GM12878 (cell line): ENCODE measurements around the gene BAAT. TPM values are rescaled to one million over a fixed set of nuclear protein-coding genes. Genes with fewer than 3 reads are reported as not detected.

Source experiments
- ATAC-seq: fragments of 200-7000 bp; cut with Tn5 transposase; 3 replicates; pipeline ENCODE4 v1.9.1; 2020; ENCODE audit warnings: mild to moderate bottlenecking, moderate library complexity
- BruUV-seq: library from RNA; stranded (reverse); fragments of 400-500 nt; replicated peaks from 2 replicates; lab custom pipeline; 2021; lab: Mats Ljungman, UMichigan
- CTCF ChIA-PET: fragments of 300-600 bp; sonication (Branson Sonifier 250); formaldehyde crosslinking; extraction: SDS; loops from one replicate; lab custom pipeline; 2021; ENCODE audit warnings: inconsistent platforms; lab: Yijun Ruan, JAX
- POLR2A ChIA-PET: fragments of 350-600 bp; formaldehyde crosslinking; extraction: SDS; loops from one replicate; lab custom pipeline; 2021; ENCODE audit warnings: inconsistent platforms; lab: Charles Lee
- RAD21 ChIA-PET: fragments of 300-600 bp; sonication (Branson Sonifier 250); formaldehyde crosslinking; loops from one replicate; lab custom pipeline; 2023; ENCODE audit warnings: antibody characterized with exemption; ENCODE audit not compliant: unreplicated experiment; lab: Charles Lee
- SMC1A ChIA-PET: fragments of 300-600 bp; sonication (Branson Sonifier 250); formaldehyde crosslinking; loops from one replicate; lab custom pipeline; 2023; ENCODE audit not compliant: unreplicated experiment, uncharacterized antibody; lab: Charles Lee
- DNase-seq: peaks from one replicate; pipeline ENCODE4 v3.0.0-alpha.2; 2011; ENCODE audit warnings: low read depth, low spot score
- FAIRE-seq: peaks from 3 replicates; lab custom pipeline; 2011; peaks lifted over from hg19 to GRCh38; lab: Jason Lieb, UNC
- H2AFZ ChIP-seq: 2 replicates; pipeline ENCODE4 v1.6.0; 2011; ENCODE audit warnings: low read depth, low read length, control low read depth; ENCODE audit not compliant: control insufficient read depth
- H3K27ac ChIP-seq: 2 replicates; pipeline ENCODE4 v1.5.1; 2011; ENCODE audit warnings: control low read depth; ENCODE audit not compliant: control insufficient read depth, insufficient read depth
- H3K27me3 ChIP-seq, 2 experiments: replicated peaks in 1 of 2; 2 replicates each; pipeline versions ENCODE4 v1.6.0 to v1.6.1; 2011; ENCODE audit warnings: low read length in 1 of 2; ENCODE audit not compliant: control insufficient read depth in 2 of 2, insufficient read depth in 2 of 2
- H3K36me3 ChIP-seq, 2 experiments: 2 replicates each; pipeline ENCODE4 v1.5.1; 2011; ENCODE audit warnings: low read length in 1 of 2; ENCODE audit not compliant: control insufficient read depth in 2 of 2, insufficient read depth in 2 of 2
- H3K4me1 ChIP-seq: 2 replicates; pipeline ENCODE4 v1.6.1; 2011; ENCODE audit warnings: mild to moderate bottlenecking, low read length, moderate library complexity, mixed read lengths; ENCODE audit not compliant: control insufficient read depth, insufficient read depth
- H3K4me2 ChIP-seq: 2 replicates; pipeline ENCODE4 v1.6.0; 2011; ENCODE audit warnings: control low read depth; ENCODE audit not compliant: control insufficient read depth, insufficient read depth
- H3K4me3 ChIP-seq: fragments of 200-600 bp; sonication (generic); 2 replicates; pipeline ENCODE4 v1.5.1; 2016
- H3K79me2 ChIP-seq: 2 replicates; pipeline ENCODE4 v1.6.0; 2011; ENCODE audit warnings: low read length; ENCODE audit not compliant: control insufficient read depth, insufficient read depth
- H3K9ac ChIP-seq: 2 replicates; pipeline ENCODE4 v1.8.0; 2011; ENCODE audit warnings: low read length, control low read depth, mixed read lengths; ENCODE audit not compliant: control insufficient read depth, insufficient read depth
- H3K9me3 ChIP-seq: replicated peaks from 3 replicates; pipeline ENCODE4 v1.5.1; 2011; ENCODE audit warnings: mild to moderate bottlenecking, low read length; ENCODE audit not compliant: control insufficient read depth, insufficient read depth
- H4K20me1 ChIP-seq: 2 replicates; pipeline ENCODE4 v1.6.0; 2011; ENCODE audit not compliant: control insufficient read depth, insufficient read depth
- MEF2A ChIP-seq: IDR thresholded peaks from 2 replicates; pipeline ENCODE4 v1.6.1; 2011; ENCODE audit warnings: low read depth, mild to moderate bottlenecking, low read length, moderate library complexity; ENCODE audit not compliant: insufficient read depth
- SIX5 ChIP-seq: IDR thresholded peaks from 2 replicates; pipeline ENCODE4 v1.6.1; 2011; ENCODE audit warnings: mild to moderate bottlenecking, low read depth, low read length, moderate library complexity; ENCODE audit not compliant: severe bottlenecking
- SUZ12 ChIP-seq: fragments of 200-600 bp; sonication (generic); IDR thresholded peaks from one replicate; pipeline ENCODE4 v1.6.1; 2018; ENCODE audit warnings: antibody characterized with exemption, mild to moderate bottlenecking; ENCODE audit not compliant: unreplicated experiment
- TBL1XR1 ChIP-seq: IDR thresholded peaks from 2 replicates; pipeline ENCODE4 v1.6.1; 2012; ENCODE audit warnings: low read depth, low read length, improper control_type of control experiment
- ZNF687 ChIP-seq: fragments of 450-650 bp; IDR thresholded peaks from 2 replicates; pipeline ENCODE4 v1.6.1; 2017; ENCODE audit warnings: mild to moderate bottlenecking, moderate library complexity
- in situ Hi-C: fragments of 300-500 bp; cut with MboI; formaldehyde crosslinking; loops from 9 replicates; pipeline ENCODE4 v1.14.3; 2018; ENCODE audit warnings: mixed read lengths
- intact Hi-C: fragments of 100-400 bp; cut with micrococcal nuclease; formaldehyde crosslinking; loops from one replicate; pipeline ENCODE4 v1.14.2; 2022; ENCODE audit not compliant: unreplicated experiment
- polyA plus RNA-seq, 11 experiments: library from polyadenylated mRNA; depleted of rRNA in 4 of 11; unstranded in 6 of 11; stranded (reverse) in 5 of 11; fragments of >200 nt; fragmentation: Nextera tagmentation in 4 of 11; fragmentation: Illumina TruSeq in 1 of 11; extraction: Ambion mirVana in 4 of 11; extraction: Trizol in 1 of 11; gene quantifications; 1 replicate in 1 of 11; 2 replicates in 10 of 11; pipeline versions ENCODE4 v1.2.1 to v1.2.3, GENCODE V29; 2011 to 2016; ENCODE audit warnings: inconsistent platforms in 2 of 11, missing spikeins in 2 of 11, low read depth in 1 of 11
- total RNA-seq, 4 experiments: library from RNA; depleted of rRNA in 3 of 4; stranded (reverse); fragments of >200 nt in 3 of 4; fragmentation: Illumina TruSeq in 1 of 4; extraction: Trizol in 1 of 4; gene quantifications; 2 replicates each; pipeline versions ENCODE4 v1.2.1 to v1.2.3, GENCODE V29; 2013 to 2021

Gene BAAT
- total and polyA plus RNA-seq, 10 of the 15 experiments (the other 5 are each of a cell fraction or from before 2014, with no cell fraction given) = 0.02 to 0.26 (median 0.06) TPM; not detected in 2

- no peaks in the 10 kb centered on the region for H3K27me3 ChIP-seq
- ChIA-PET RAD21 (no interaction called here), POLR2A (no interaction called here), CTCF (interaction anchor here (0.6 kb wide), 1 partner anchor 11 kb away, joined by 3 read pairs; no protein-coding TSS in a partner anchor), SMC1A (interaction anchor here (0.7 kb wide), 1 partner anchor 12 kb away, joined by 3 read pairs; no protein-coding TSS in a partner anchor)
- no peaks in the 10 kb centered on the region for H3K9me3 ChIP-seq
- ATAC-seq (no peak), DNase-seq (no peak), FAIRE-seq (no peak)
- intact Hi-C loops = no loop called here
- no peak overlapping the region for H2AFZ ChIP-seq
- in situ Hi-C loops = no loop called here
- no peaks in the 10 kb centered on the region for H3K79me2 ChIP-seq
- no peak overlapping the region for H3K9ac ChIP-seq
- no TSS peak for BruUV-seq
- no peaks in the 10 kb centered on the region for H3K4me1 ChIP-seq
- H3K4me2 ChIP-seq = no peak overlapping the region
- H3K36me3 ChIP-seq = no peaks in the 10 kb centered on the region
- H3K4me3 ChIP-seq = no peak overlapping the region
- no peaks in the 10 kb centered on the region for H4K20me1 ChIP-seq
- no peak overlapping the region for H3K27ac ChIP-seq
- TF ChIP-seq SUZ12 (no peak), MEF2A (no peak), SIX5 (no peak), TBL1XR1 (no peak), ZNF687 (no peak)
Measured at GRCh38 chr9:101341958-101342357, 42.8 kb downstream of the BAAT start.
